ENCODE measurements around the gene TDRD1. TPM values are rescaled to one million over a fixed set of nuclear protein-coding genes. Genes with fewer than 3 reads are reported as not detected.

Gene TDRD1
- total RNA-seq, 1 donor from 2014 or later, result 0.04 TPM

DNA sequence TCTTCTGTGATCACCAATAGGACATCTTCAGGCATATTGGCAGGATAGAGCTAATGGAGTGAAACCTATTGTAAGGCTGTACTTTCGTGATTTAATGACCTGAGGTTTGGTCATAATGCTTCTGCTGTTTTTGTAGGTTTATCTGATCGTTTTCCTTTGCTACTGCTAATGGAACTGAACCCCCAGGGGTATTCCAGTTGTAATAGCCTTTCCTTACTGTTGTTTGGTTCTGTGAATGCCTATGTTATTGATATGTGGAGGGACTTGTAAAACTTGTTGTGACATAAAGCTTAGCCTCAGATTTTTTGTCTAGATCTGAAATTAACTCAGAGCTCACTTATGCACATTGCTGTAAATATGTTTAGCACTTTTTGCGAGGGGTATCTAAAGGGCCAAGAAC is 49.0 kb downstream of the TDRD1 start:
- Mint-ChIP-seq H3K4me1 (peaks cover 6% of the 10 kb centered on the region), H3K9me3 (no peaks in the 10 kb centered on the region), H3K27me3 (ENCODE audit: insufficient read depth, low read depth) (no peaks in the 10 kb centered on the region), H3K27ac (no peak overlapping the region), H3K4me3 (no peak overlapping the region), H3K36me3 (no peaks in the 10 kb centered on the region)
- DNase-seq (ENCODE audit: low spot score), result no peak
- H3K4me2 ChIP-seq, result no peak overlapping the region
- H3K36me3 ChIP-seq, result no peaks in the 10 kb centered on the region
- H3K27ac ChIP-seq, result no peak overlapping the region
- no peaks in the 10 kb centered on the region for H3K9me3 ChIP-seq (ENCODE audit: low read depth)
- H3K4me3 ChIP-seq, result no peak overlapping the region
- H3K4me1 ChIP-seq, result no peaks in the 10 kb centered on the region
- TF ChIP-seq CTCF (IDR thresholded peaks at IDR 0.05), result no peak
- TF ChIP-seq EZH2phosphoT487 (IDR thresholded peaks at IDR 0.05), result no peak
- no peak for TF ChIP-seq EZH2 (IDR thresholded peaks at IDR 0.05)
- H4K20me1 ChIP-seq (ENCODE audit: low read depth), result no peaks in the 10 kb centered on the region
- no peaks in the 10 kb centered on the region for H3K79me2 ChIP-seq (ENCODE audit: low read depth)
- H3F3A ChIP-seq (ENCODE audit: low read depth), result no peaks in the 10 kb centered on the region
- H3K27me3 ChIP-seq, result no peaks in the 10 kb centered on the region
- no peak overlapping the region for H3K9ac ChIP-seq
- H2AFZ ChIP-seq (replicated peaks), result no peak overlapping the region

DNA sequence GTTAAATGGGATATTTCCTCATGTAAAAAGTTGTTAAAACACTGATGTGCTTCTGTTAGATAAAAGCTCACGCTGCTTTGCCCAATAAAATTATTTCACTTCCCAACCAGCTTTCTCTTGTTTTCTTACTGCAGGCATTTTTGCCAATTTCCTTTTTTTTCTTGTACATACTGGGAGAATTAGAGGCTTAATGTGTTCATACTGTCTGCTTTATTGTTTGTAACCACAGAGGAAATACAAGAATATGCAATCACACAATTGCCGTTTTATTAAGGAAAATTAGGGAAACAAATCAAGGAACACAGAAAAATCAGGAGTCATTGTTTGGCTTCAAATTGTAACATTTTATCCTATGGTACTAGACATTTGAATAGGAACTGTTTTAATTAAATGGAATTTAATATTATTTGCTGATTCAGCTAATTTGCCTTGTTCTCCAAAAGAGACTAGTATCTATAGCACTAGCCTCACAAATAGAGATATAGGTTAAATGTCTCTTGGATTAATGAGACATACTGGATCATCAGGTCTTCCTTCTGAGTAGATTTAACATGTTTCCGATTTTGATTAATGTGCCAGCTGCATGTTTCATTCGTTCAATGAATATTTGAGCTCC is 53.5 kb downstream of the TDRD1 start:
- H3K4me1 Mint-ChIP-seq, result peaks cover 6% of the 10 kb centered on the region
- no peak overlapping the region for H3K4me3 ChIP-seq
- no peak overlapping the region for H3K27ac ChIP-seq
- H3K36me3 Mint-ChIP-seq, result no peaks in the 10 kb centered on the region
- H3F3A ChIP-seq (ENCODE audit: low read depth), result no peaks in the 10 kb centered on the region
- no peak overlapping the region for H3K27ac Mint-ChIP-seq
- no peaks in the 10 kb centered on the region for H3K36me3 ChIP-seq
- no peaks in the 10 kb centered on the region for H4K20me1 ChIP-seq (ENCODE audit: low read depth)
- no peaks in the 10 kb centered on the region for H3K79me2 ChIP-seq (ENCODE audit: low read depth)
- TF ChIP-seq CTCF (IDR thresholded peaks at IDR 0.05), result no peak
- TF ChIP-seq EZH2phosphoT487 (IDR thresholded peaks at IDR 0.05), result no peak
- no peak for TF ChIP-seq EZH2 (IDR thresholded peaks at IDR 0.05)
- no peak overlapping the region for H3K4me3 Mint-ChIP-seq
- H3K4me1 ChIP-seq, result no peaks in the 10 kb centered on the region
- H3K4me2 ChIP-seq, result no peak overlapping the region
- H2AFZ ChIP-seq (replicated peaks), result no peak overlapping the region
- peaks cover 5% of the 10 kb centered on the region for H3K27me3 ChIP-seq
- no peaks in the 10 kb centered on the region for H3K9me3 Mint-ChIP-seq
- DNase-seq (ENCODE audit: low spot score), result no peak
- no peak overlapping the region for H3K9ac ChIP-seq
- H3K9me3 ChIP-seq (ENCODE audit: low read depth), result no peaks in the 10 kb centered on the region
- H3K27me3 Mint-ChIP-seq (ENCODE audit: insufficient read depth, low read depth), result peaks cover 4% of the 10 kb centered on the region

DNA sequence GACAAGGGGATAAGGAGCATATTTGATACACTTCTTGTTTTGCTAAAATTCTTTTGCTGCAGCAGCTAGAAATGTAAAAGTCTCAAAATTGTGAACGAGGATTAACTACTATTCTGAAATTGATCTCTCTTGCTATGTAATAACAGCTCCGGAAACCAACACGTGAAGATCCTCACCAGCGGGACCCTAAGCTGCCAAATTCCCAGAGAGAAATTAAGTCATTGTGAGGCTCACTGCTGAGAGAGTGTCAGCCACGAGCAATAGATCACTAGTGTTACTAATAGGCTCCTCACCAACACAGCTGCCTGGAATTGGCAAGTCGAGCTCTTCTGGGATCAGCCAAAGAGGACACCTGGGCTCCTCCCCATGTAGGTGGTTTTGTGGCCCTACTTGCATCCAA is 54.3 kb downstream of the TDRD1 start:
- H3K4me1 Mint-ChIP-seq, result peaks cover 6% of the 10 kb centered on the region

More for the DNA sequence above, 54.3 kb downstream of the TDRD1 start:
- H3F3A ChIP-seq (ENCODE audit: low read depth), result no peaks in the 10 kb centered on the region
- no peak overlapping the region for H3K27ac ChIP-seq
- no peak overlapping the region for H3K4me3 ChIP-seq
- peaks cover 13% of the 10 kb centered on the region for H3K27me3 ChIP-seq
- no peak overlapping the region for H3K4me2 ChIP-seq
- H3K4me1 ChIP-seq, result no peaks in the 10 kb centered on the region
- TF ChIP-seq EZH2phosphoT487 (IDR thresholded peaks at IDR 0.05) (no peak), CTCF (IDR thresholded peaks at IDR 0.05) (no peak), EZH2 (IDR thresholded peaks at IDR 0.05) (no peak)
- H3K9ac ChIP-seq, result no peak overlapping the region
- no peak overlapping the region for H2AFZ ChIP-seq (replicated peaks)
- no peaks in the 10 kb centered on the region for H3K9me3 ChIP-seq (ENCODE audit: low read depth)
- H3K79me2 ChIP-seq (ENCODE audit: low read depth), result no peaks in the 10 kb centered on the region
- H3K36me3 ChIP-seq, result no peaks in the 10 kb centered on the region
- no peak for DNase-seq (ENCODE audit: low spot score)
- H3K36me3 Mint-ChIP-seq, result no peaks in the 10 kb centered on the region
- no peaks in the 10 kb centered on the region for H4K20me1 ChIP-seq (ENCODE audit: low read depth)
- H3K27me3 Mint-ChIP-seq (ENCODE audit: insufficient read depth, low read depth), result peaks cover 11% of the 10 kb centered on the region
- no peak overlapping the region for H3K4me3 Mint-ChIP-seq
- H3K27ac Mint-ChIP-seq, result no peak overlapping the region
- H3K9me3 Mint-ChIP-seq, result no peaks in the 10 kb centered on the region
